NCI-H345 (cell line): ENCODE measurements around the gene HSD17B14.
A peak's percentile ranks its signal among the peaks of the same experiment; 100 is the strongest.

Experiments
- DNase-seq: peaks from one replicate; lab custom pipeline; 2025; lab: John Stamatoyannopoulos, UW

Gene HSD17B14

DNA sequence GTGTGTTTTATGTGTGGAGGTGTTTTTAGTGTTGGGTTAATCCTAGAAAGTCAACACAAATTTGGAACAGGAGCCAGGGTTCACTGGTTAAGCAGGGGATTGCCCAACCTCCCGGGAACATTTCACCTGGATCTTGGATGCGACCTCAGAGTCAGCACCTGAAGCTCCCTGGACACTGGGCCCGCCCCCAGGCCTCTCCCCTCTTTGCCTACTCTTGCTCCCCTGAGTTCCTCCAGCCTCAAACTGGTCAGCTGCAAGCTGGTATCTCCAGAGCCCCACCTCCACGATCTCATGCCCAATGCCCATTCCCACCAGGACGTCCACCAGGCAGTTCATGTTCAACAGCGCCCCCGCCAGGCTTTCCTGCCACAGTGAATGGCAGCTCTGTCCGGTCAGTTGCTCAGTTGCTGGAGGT, 9.7 kb downstream of the HSD17B14 start:
- DNase-seq: no peak

DNA sequence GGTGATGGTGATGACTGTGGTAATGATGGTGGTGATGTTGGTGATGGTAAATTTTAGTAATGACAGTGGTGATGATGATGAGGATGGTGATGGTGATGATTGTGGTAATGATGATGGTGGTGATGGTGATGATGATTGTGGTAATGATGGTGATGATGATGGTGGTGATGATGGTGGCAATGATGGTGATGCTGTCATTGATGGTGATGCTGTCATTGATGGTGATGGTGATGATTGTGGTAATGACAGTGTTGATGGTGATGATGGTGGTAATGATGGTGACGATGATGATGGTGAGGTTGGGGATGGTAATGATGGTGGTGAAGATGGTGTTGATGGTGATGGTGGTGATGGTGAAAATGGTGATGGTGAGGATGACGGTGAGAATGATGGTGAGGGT, 13.8 kb downstream of the HSD17B14 start:
- DNase-seq: no peak

DNA sequence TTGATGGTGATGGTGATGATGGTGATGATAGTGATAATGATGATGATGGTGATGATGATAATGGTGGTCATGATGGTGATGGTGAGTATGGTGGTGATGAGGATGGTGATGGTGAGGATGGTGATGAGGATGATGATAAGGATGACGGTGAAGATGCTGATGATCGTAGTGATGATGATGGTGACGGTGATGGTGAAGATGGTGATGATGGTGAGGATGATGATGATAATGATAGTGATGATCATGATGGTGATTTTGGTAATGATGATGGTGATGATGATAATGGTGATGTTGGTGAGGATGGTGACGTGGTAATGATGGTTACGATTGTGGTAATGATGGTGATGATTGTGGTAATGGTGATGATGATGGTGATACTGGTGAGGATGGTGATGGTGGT, 14.7 kb downstream of the HSD17B14 start:
- no peak for DNase-seq

DNA sequence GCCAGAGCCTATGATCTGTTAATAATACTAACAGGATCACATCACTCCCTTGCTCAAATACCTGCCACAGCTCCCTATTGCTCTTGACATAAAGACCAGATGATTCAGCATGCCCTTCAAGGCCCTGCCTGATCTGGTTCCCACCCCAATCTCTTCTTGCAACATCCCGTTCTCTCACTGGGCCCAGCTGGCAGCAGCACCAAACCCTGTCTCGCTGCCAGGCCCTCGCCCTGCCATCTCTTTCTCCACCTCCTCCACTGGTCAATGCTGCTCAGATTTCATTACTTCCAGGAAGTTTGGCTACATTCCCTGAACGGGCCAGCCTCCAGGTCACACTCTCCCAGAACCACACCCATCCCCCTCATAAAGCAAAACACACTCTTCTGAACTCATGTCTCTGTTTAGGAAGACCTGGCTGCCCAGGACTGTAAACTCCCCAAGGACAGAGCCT, 16.9 kb downstream of the HSD17B14 start:
- no peak for DNase-seq

DNA sequence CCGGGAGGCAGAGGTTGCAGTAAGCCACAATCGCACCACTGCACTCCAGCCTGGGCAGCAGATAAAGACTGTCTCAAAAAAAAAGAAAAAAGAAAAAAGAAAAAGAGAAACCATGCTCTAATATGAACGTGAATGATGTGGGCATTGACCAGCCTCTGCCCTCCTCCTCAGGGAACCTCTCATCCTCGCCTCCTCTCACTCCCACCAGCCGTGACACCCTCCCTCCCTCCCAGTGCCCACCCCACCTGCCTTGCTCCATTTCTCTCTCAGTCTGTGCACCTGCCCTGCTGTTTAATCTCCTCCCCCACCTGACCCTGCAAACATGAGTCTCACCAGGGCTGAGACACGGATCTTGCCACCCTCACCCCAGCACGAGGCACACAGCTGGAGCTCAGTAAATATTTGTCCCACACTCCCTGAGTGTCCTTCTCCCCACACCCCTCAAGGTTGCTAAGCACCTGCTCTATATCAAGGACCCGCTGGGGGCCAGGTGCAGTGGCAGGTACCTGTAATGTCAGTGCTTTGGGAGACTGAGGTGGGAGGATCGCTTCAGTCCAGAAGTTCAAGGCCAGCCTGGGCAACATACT, 18.0 kb downstream of the HSD17B14 start:
- DNase-seq: peak; percentile 93

DNA sequence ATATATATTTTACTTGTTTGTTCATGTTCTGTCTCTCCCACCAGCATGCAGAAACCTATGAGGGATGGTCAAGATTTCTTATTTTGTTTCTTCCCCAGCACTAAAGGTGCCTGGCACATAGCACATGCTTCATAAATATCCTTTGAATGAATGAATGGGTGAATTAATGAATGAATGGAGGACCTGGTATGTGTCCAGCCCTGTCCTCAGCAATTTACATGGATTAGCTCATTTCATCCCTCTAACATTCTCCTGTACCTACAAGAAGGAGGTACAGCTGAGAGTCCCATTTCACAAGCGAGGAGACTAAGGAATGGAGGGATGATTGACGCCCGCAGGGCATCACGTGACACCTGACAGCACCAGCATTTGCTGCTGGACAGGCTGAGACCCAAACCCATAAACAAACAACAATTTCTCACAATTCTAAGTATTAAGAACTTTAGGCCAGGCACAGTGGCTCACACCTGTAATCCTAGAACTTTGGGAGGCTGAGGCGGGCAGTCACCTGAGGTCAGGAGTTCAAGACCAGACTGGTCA, 18.6 kb downstream of the HSD17B14 start:
- DNase-seq: no peak

DNA sequence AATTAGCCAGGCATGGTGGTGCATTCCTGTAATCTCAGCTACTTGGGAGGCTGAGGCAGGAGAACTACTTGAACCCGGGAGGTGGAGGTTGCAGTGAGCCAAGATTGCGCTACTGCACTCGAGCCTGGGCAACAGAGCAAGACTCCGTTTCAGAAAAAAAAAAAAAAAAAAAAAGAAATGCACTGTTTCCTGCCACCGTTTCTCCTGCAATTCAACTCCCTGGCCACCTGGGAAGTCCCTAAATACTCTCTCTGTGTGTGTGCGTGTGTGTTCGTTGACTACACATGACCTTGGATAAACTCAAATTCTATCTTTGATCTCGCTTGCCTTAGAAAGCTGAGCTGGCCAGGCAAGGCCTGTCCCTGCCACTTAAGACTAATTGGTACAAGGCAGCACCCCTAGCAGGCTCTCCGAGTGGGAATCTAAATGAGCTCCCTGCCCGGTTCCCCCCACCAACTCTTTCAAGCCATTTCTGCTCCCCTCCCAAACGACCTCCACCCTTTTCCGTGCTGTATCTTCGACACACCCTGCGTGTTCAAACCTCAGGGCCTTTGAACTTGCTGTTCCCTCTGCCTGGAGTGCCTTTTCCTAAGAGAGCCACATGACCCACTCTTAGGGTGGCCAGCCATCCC, 20.3 kb downstream of the HSD17B14 start:
- peak; percentile 19 for DNase-seq

DNA sequence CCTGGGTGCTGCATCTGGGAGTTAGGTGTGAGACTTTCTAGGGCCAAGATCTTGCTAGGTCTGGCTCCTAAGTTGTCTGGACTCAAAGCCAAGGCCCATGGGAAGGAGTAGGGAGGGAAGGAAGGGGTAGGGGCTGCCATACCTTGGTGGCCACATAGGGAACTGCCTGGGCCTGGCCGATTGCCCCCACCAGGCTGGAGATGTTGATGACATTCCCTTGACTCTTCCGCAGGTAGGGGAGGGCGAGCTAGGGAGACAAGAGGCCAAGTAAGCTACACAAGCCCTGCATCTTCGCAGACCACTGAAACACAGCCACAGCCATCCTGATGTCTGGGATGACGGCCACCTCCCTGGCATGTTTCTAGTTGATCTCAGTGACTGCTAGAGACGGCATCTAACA, 21.4 kb downstream of the HSD17B14 start:
- DNase-seq: no peak

DNA sequence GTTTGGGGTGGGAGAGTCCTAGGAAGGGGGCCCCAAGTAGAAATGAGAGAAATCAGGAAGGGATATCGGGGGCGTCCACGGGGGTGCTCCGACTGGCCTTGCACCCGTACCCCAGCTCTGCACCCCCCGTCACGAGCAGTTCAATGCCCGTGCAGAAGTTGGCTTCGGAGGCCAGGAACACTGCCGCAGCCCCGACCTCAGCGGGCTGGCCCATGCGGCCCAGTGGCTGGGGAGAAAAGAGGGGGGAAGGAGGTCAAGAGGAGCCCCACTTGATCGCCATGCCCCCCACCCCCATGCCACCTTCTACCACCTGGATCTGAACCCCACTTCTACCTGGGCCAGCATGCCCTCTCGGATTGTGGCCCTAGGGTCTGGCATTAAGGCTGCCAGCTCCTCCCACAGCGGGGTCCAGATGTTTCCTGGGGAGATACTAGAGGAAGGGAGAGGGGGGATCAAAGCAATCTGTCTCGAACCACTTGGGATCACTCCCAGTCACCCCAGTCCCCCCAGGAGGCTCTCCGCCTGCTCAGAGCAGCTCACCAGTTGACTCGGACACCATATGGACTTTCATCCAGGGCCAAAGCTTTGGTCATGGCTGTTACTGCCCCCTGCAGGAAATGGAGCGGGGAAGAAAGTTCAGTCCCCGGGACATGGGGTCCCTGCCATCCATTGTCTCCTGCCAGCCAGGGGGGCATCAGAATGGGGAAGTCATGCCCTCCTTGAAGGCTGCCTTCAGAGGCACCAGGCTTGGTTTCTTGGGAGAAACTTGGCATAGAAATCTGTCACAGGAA, 23.0 kb downstream of the HSD17B14 start:
- DNase-seq: no peak

DNA sequence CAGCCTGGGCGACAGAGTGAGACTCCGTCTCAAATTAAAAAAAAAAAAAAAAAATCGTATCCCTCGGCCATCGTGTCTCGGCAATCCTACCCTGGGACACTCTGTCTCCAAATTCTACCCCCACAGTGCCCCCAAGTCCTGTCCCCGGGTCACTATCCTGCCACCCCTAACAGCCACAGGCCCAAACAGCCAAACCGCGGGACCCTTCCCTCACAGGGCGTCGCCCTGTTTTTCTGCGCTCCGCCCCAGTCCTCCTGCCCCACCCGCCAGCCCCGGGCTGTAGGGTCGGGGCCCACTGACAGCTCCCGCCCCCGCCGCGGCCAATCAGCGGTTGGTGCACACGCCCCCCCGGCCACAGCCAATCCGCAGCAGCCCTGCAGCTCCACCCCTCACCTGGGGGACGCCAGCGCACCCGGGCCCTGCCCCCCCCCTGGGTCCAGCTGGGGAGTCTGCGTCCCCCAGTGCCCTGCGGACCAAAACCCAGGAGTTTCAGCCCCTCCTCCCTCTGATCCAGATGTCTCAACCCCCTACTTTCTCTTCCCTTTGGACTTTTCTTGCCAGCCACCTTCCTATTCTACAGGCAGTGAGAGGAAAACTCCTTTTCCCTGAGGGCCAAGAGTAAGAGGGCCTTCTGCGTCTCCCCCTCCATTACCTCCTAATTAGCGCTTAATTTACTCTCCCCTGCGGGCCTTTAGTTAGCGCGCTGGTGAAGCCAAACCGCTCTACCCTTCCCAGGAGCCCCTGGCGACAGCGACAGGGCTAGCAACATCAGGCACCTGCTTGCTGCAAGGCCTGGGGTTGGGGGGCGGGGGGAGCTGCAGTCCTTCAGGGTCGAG, 24.0 kb downstream of the HSD17B14 start:
- no peak for DNase-seq

DNA sequence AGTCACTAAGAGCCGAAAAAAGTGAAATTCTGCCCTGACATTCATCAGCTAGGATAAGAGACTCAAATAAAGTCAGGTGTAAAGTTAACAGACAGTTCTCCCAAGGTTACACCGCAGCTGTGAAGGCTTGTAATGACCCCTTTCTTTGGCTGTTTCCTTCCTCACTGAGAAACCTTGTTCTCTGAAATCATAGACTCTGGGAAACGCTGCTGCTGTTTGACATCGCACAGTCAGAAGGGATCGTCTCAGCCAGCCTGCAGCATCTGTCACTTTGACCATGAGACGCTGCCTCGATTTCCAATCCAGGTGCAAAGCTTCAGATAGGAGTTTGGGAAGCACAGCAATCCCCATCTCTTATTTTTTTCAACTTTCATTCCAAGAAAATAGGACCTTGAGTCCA, 26.1 kb downstream of the HSD17B14 start:
- no peak for DNase-seq

DNA sequence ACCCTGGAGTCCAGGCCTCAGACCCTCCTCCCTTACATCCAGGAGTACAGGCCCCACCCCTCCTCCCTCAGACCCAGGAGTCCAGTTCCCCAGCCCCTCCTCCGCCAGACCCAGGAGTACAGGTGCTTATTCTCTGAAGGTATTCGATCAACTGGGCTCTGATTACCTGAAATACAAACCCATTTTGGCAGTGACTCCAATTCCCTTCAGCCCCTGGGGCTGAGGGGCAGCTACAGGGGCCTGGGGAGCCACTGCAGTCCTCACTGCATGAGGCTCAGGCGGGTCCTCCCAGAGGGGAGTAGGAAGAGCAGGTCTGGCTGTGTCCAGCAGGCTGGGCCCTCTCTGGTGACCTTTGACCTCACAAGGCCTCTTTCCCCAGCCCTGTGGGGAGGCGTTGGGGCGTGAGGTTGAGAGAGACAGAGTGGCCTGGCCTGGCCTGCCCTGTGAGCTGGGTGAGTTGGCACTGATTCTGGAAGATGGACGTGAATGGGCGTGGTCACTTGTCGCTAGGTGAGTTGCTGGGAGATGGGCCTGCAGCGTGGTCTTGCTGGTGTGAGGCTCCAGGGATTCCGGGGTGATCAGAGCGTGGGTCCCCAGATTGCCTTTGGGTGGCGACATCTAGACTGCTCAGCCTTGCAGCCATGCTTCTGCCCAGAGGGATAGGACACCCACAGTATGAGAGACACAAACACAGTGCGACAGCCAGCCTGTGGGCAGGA, 28.5 kb downstream of the HSD17B14 start:
- no peak for DNase-seq

DNA sequence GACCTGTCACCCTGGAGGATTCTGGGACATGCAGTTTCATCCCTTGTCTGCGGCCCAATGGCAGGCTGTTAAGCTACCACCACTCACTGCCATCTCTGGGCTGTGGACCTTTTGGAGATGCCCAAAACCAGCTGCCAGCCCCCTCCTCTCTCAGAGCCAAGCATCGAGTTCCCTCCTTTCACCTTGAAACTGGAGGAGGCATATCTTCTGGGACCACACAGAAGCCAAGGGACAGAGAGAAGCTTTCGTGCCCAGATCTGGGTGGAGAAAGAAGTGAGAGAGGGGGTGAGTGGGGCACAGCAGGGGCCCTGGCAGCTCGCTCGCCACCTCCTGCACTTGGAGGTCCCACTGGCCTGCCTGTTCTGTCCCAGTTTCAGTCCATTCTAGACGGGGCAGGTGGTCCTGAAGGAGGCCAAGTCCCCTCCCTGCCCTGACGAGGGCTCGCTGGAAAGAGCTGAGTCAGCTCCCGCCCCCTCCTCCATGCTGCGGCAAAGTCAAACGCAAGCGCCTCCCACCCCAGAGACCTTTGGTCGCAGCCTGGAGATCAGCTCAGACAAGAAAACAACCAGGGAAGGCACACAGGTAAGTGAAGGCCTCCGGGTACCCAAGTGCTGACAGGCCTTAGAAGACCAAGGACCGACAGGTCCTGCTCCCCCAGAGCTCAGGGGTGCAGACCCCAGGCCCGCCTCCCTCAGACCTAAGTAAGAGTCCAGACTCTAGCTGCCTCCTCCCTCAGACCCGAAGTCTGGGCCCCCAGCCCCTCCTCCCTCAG, 29.3 kb downstream of the HSD17B14 start:
- DNase-seq: no peak

DNA sequence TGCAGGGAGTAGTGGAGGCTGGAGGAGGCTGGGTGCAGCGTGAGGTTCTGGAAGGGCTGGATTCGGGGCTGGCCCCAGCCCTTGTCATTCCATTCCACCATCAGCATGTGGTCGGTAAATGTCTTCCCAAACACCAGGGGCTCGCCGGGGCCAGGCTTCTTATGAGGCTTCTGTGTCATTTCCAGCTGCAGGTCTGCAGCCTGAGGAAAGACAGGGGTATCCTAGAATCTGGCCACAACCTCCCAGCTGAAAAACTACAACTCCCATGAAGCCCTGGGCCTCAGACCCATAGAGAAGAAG, 29.8 kb downstream of the HSD17B14 start:
- peak; percentile 30 for DNase-seq

DNA sequence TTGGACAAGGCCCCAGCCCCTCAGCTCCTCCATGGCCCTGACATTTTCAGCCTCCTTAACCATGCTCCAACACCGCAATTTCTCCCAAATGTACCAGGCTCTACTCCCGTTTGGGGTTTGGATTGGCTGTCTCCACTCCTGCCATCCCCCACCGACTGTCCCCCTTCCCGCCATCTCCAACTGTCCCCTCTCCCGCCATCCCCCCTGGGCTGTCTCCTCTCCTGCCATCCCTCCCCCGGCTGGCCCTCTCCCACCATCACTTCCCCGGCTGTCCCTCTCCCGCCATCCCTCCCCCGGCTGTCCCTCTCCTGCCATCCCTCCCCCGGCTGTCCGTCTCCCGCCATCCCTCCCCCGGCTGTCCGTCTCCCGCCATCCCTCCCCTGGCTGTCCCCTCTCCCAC, 30.8 kb downstream of the HSD17B14 start:
- DNase-seq: no peak

DNA sequence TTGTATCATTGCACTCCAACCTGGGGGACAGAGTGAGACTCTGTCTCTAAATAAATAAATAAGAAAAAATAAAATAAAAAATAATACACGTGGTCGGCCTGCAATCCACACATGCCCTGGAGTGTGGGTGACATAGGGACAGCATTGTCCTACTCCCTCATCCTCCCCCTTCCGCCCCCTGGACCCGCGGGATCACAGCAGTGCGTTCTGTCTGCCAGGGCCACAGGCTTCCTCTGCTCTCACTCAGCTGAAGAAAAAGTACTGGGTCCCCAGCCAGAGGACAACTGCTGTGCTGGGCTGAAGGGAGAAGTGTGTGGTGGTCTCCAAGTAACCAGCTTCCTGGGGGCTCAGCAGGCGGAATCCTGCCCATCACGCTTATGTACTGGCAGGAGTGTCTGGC, 31.8 kb downstream of the HSD17B14 start:
- no peak for DNase-seq

DNA sequence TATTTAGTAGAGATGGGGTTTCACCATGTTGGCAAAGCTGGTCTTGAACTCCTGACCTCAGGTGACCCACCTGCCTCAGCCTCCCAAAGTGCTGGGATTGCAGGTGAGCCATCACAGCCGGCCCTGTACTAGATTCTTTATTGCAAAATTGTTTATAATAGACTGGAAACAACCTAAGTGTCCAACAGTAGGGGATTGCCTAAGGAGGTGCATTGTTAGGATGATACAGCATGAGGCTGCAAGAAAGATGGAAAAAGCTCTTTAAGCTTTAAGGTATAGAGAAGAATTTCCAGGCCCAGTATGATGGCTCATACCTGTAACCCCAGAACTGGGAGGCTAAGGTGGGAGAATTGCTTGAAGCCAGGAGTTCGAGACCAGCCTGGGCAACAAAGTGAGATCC, 33.7 kb downstream of the HSD17B14 start:
- no peak for DNase-seq

DNA sequence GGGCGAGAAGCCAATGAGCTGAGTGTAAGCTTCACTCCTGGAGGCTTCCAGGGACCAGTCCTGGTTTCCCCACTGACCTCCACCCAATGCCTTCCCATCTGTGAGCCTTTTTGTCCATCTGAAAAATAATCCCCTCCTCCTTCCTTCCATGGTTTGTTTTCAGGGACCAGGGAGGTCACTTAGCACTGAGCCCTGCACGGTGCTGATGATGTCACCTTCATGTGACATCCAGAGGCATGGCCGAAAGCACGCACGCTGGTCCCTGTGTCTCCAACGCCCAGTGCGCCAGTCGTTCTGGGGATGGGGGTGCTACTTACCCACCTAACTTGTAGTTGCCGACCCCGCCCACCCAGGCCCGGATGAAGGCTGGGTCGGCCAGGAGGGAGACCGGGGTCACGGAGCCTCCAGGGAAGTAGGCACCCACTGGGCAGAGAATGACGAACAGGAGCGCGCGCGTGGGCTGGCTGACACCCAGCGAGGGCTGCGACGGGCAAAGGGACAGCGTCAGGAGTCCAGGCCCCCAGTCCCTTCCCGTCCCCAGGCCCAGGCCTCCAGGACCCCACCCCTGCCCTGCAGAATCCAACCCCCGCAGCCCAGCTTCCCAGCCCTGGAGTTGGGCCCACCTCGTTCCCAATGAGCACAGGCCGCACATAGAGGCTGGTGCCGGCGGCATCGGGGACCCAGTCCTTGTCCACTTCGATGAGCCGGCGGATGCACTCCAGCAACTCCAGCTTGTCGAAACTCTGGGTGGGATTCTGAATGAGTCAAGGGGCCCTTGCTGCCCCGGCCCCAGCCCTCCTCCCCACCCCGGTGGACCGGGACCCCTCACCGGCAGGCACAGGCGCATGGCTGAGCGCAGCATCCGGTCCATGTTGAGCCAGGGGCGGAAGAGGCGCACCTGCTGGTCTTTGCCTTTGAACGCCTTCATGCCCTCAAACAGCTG, 36.7 kb downstream of the HSD17B14 start:
- no peak for DNase-seq

DNA sequence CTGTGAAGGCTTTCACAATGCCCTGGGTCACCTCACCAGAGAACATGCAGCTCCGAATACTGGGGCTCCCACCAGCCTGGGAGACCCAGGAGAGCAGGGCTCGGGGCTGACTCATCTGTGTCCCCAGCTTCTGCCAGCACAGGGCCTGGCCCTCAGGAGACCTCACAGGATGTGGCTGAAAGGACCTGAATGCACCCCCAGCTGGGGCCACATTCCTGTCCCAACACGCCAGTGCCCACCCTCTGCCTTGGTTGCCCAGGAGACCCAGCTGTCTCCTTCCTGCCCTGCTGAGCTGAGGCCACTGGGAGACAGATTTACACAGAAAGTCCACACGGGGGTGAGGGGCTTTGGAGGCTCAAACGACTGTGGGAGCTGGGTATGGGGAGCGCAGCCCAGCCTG, 37.4 kb downstream of the HSD17B14 start:
- DNase-seq: peak; percentile 54

DNA sequence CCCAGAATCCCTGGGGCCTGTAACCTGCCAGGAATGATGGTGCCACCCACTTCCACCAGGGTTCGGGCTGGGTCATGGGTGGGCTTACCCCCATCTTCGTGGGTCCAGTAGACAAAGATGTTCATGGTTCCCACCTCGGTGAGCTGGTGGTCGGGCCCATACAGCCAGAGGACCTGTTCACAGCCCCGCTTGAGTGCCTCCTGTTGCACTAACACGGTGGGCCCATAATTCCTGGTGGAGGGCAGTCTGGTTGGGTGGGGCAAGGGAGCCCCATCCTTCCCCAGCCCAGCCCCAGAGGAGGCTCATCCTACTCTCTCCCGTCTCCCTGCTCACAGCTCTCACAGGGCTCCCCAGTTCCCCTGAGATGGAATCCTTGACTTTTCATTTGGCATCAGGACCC, 39.2 kb downstream of the HSD17B14 start:
- DNase-seq: no peak
